NT2/D1 (cell line): Measurements from ENCODE around the gene AHNAK.
"Not testable (repeated sequence)": the region's sequence is repeated elsewhere in the genome, so short reads cannot be mapped to it uniquely, and the experiment has no call there.

ENCODE experiments used
- DNase-seq: peaks from one replicate; pipeline ENCODE4 v3.0.0-alpha.2; 2011; ENCODE audit warnings: low read depth, low spot score
- H3K27me3 ChIP-seq: 2 replicates; pipeline ENCODE4 v1.6.0; 2011; ENCODE audit warnings: mild to moderate bottlenecking; ENCODE audit not compliant: insufficient read length, insufficient read depth
- H3K36me3 ChIP-seq: 2 replicates; pipeline ENCODE4 v1.6.1; 2011; ENCODE audit warnings: mild to moderate bottlenecking, low read length, mixed read lengths; ENCODE audit not compliant: insufficient read depth, insufficient read length
- H3K4me1 ChIP-seq: 2 replicates; pipeline ENCODE4 v1.5.1; 2011; ENCODE audit not compliant: insufficient read depth, insufficient read length
- H3K4me3 ChIP-seq: 2 replicates; pipeline ENCODE4 v1.5.1; 2011; ENCODE audit warnings: low read depth; ENCODE audit not compliant: insufficient read length
- H3K9ac ChIP-seq: 2 replicates; pipeline ENCODE4 v1.6.0; 2011; ENCODE audit warnings: low read depth; ENCODE audit not compliant: insufficient read length
- H3K9me3 ChIP-seq: 2 replicates; pipeline ENCODE4 v1.5.1; 2011; ENCODE audit warnings: mild to moderate bottlenecking, low read length; ENCODE audit not compliant: insufficient read depth
- SUZ12 ChIP-seq: IDR thresholded peaks from 2 replicates; pipeline ENCODE4 v1.6.1; 2011; ENCODE audit not compliant: insufficient read length, insufficient read depth; ENCODE audit errors: extremely low read depth
- YY1 ChIP-seq: IDR thresholded peaks from 2 replicates; pipeline ENCODE4 v1.6.1; 2011; ENCODE audit not compliant: insufficient read length, insufficient read depth
- ZNF274 ChIP-seq: IDR thresholded peaks from 2 replicates; pipeline ENCODE4 v1.6.1; 2011; ENCODE audit warnings: mild to moderate bottlenecking, low read depth, low read length

The AHNAK gene

GRCh38 chr11:62388999-62389398, 157.6 kb downstream of the AHNAK start:
- Histone ChIP-seq H3K4me3 (no peak overlapping the region), H3K4me1 (no peaks in the 10 kb centered on the region), H3K9ac (no peak overlapping the region), H3K9me3 (no peaks in the 10 kb centered on the region), H3K27me3 (no peaks in the 10 kb centered on the region), H3K36me3 (peaks cover 15% of the 10 kb centered on the region)
- TF ChIP-seq SUZ12 (no peak), ZNF274 (no peak), YY1 (no peak)
- DNase-seq: no peak

- no peak overlapping the region for H3K4me3 ChIP-seq
- no peak overlapping the region for H3K9ac ChIP-seq
- no peaks in the 10 kb centered on the region for H3K4me1 ChIP-seq
- H3K27me3 ChIP-seq: no peaks in the 10 kb centered on the region
- TF ChIP-seq SUZ12 (no peak), ZNF274 (no peak), YY1 (no peak)
- peaks cover 10% of the 10 kb centered on the region for H3K36me3 ChIP-seq
- no peak for DNase-seq
- H3K9me3 ChIP-seq: no peaks in the 10 kb centered on the region
These were observed 159.2 kb downstream of the AHNAK start for GRCh38 chr11:62387381-62387780.

GRCh38 chr11:62386083-62386482, 160.5 kb downstream of the AHNAK start:
- not testable (repeated sequence) for H3K36me3 ChIP-seq, DNase-seq, H3K9ac ChIP-seq, H3K9me3 ChIP-seq, H3K27me3 ChIP-seq, H3K4me3 ChIP-seq, H3K4me1 ChIP-seq

GRCh38 chr11:62383822-62384221, 162.8 kb downstream of the AHNAK start:
- Histone ChIP-seq H3K4me1 (peaks cover 6% of the 10 kb centered on the region), H3K27me3 (no peaks in the 10 kb centered on the region), H3K4me3 (no peak overlapping the region), H3K9me3 (no peaks in the 10 kb centered on the region), H3K9ac (no peak overlapping the region), H3K36me3 (no peaks in the 10 kb centered on the region)
- no peak for DNase-seq
- TF ChIP-seq YY1: no peak
- TF ChIP-seq ZNF274: no peak
- TF ChIP-seq SUZ12: no peak
